CD14-positive monocyte (primary cell): Measurements from ENCODE around the gene NDUFB10. TPM values are rescaled to one million over a fixed set of nuclear protein-coding genes. Genes with fewer than 3 reads are reported as not detected.
"Not testable (repeated sequence)": the region's sequence is repeated elsewhere in the genome, so short reads cannot be mapped to it uniquely, and the experiment has no call there.

Experiments
- DNase-seq, 3 donors: peaks; one replicate each; pipeline ENCODE4 v3.0.0-alpha.2; 2011 to 2022
- H2AFZ ChIP-seq: 2 replicates; pipeline ENCODE4 v1.6.0; 2012; ENCODE audit warnings: mild to moderate bottlenecking, low read depth, low read length, inconsistent platforms; ENCODE audit not compliant: insufficient read depth, poor library complexity, severe bottlenecking
- H3K27ac ChIP-seq, 2 donors: 1 replicate in 1 of 2; 2 replicates in 1 of 2; pipeline ENCODE4 v1.5.1; 2012 to 2013; ENCODE audit warnings: low read length in 2 of 2, control low read depth in 1 of 2, inconsistent platforms in 1 of 2, low read depth in 1 of 2, mild to moderate bottlenecking in 1 of 2
- H3K27me3 ChIP-seq, 2 donors: one replicate each; pipeline versions ENCODE4 v1.6.0 to v1.6.1; 2011 to 2013; ENCODE audit warnings: low read length in 2 of 2; ENCODE audit not compliant: control insufficient read depth in 2 of 2, insufficient read depth in 2 of 2
- H3K36me3 ChIP-seq, 2 donors: replicated peaks in 1 of 2; 1 replicate in 1 of 2; 2 replicates in 1 of 2; pipeline versions ENCODE4 v1.5.1 to v1.6.1; 2012 to 2013; ENCODE audit warnings: low read length in 2 of 2, control low read depth in 1 of 2, inconsistent platforms in 1 of 2, mild to moderate bottlenecking in 1 of 2; ENCODE audit not compliant: insufficient read depth in 2 of 2, control insufficient read depth in 1 of 2
- H3K4me1 ChIP-seq, 2 donors: 1 replicate in 1 of 2; 2 replicates in 1 of 2; pipeline versions ENCODE4 v1.5.1 to v1.6.1; 2012 to 2013; ENCODE audit warnings: low read length in 2 of 2, control low read depth in 1 of 2, inconsistent platforms in 1 of 2, mild to moderate bottlenecking in 1 of 2, moderate library complexity in 1 of 2; ENCODE audit not compliant: insufficient read depth in 2 of 2, control insufficient read depth in 1 of 2
- H3K4me2 ChIP-seq: replicated peaks from 2 replicates; pipeline ENCODE3; 2012; ENCODE audit warnings: low read length, moderate library complexity, mild to moderate bottlenecking; ENCODE audit not compliant: poor library complexity, severe bottlenecking; ENCODE audit errors: extremely low read depth
- H3K4me3 ChIP-seq, 3 experiments: fragments of 200-600 bp in 1 of 3; sonication (generic) in 1 of 3; replicated peaks in 1 of 3; 1 replicate in 2 of 3; 2 replicates in 1 of 3; pipeline ENCODE4 v1.5.1; 2011 to 2013; ENCODE audit warnings: low read length in 3 of 3, mild to moderate bottlenecking in 3 of 3, control low read depth in 2 of 3, low read depth in 2 of 3, inconsistent platforms in 1 of 3, moderate library complexity in 1 of 3
- H3K79me2 ChIP-seq: 2 replicates; pipeline ENCODE4 v1.6.0; 2012; ENCODE audit warnings: mild to moderate bottlenecking, control low read depth, inconsistent platforms, low read length, moderate library complexity; ENCODE audit not compliant: insufficient read depth
- H3K9ac ChIP-seq: 2 replicates; pipeline ENCODE4 v1.6.0; 2017; ENCODE audit warnings: low read length, mild to moderate bottlenecking; ENCODE audit not compliant: insufficient read depth, poor library complexity, severe bottlenecking
- H3K9me3 ChIP-seq, 2 donors: replicated peaks in 1 of 2; 1 replicate in 1 of 2; 2 replicates in 1 of 2; pipeline versions ENCODE4 v1.5.1 to v1.6.1; 2012 to 2013; ENCODE audit warnings: low read length in 2 of 2, control low read depth in 1 of 2; ENCODE audit not compliant: control insufficient read depth in 1 of 2, insufficient read depth in 1 of 2
- H4K20me1 ChIP-seq: 2 replicates; pipeline ENCODE4 v1.6.0; 2012; ENCODE audit warnings: mild to moderate bottlenecking, low read length, control low read depth, moderate library complexity; ENCODE audit not compliant: insufficient read depth
- H3K27ac Mint-ChIP-seq, 7 donors: one replicate each; pipeline ENCODE4 v1.8.0; 2020; ENCODE audit warnings: mild to moderate bottlenecking in 7 of 7, mixed read lengths in 7 of 7, moderate library complexity in 6 of 7, inconsistent platforms in 2 of 7
- H3K27me3 Mint-ChIP-seq, 3 donors: one replicate each; pipeline ENCODE4 v1.8.0; 2021 to 2022; ENCODE audit warnings: low read depth in 3 of 3, mild to moderate bottlenecking in 3 of 3, mixed read lengths in 3 of 3, moderate library complexity in 3 of 3, inconsistent platforms in 1 of 3
- H3K36me3 Mint-ChIP-seq, 2 donors: one replicate each; pipeline ENCODE4 v1.8.0; 2020; ENCODE audit warnings: mixed read lengths in 2 of 2, inconsistent platforms in 1 of 2, mild to moderate bottlenecking in 1 of 2
- H3K4me1 Mint-ChIP-seq: one replicate; pipeline ENCODE4 v1.8.0; 2020; ENCODE audit warnings: mild to moderate bottlenecking, mixed read lengths
- H3K4me3 Mint-ChIP-seq, 2 donors: one replicate each; pipeline ENCODE4 v1.8.0; 2020; ENCODE audit warnings: mild to moderate bottlenecking in 2 of 2, mixed read lengths in 2 of 2, moderate library complexity in 1 of 2
- H3K9me3 Mint-ChIP-seq, 7 donors: one replicate each; pipeline ENCODE4 v1.8.0; 2020 to 2022; ENCODE audit warnings: mixed read lengths in 7 of 7, mild to moderate bottlenecking in 6 of 7, moderate library complexity in 6 of 7, inconsistent platforms in 2 of 7
- CTCF ChIP-seq: fragments of 200-600 bp; IDR thresholded peaks from one replicate; pipeline ENCODE4 v1.8.0; 2022; ENCODE audit warnings: antibody characterized with exemption, mild to moderate bottlenecking
- WGBS: methylation state at CpG from one replicate; pipeline ENCODE4 v1.1.5; 2013; ENCODE audit warnings: missing lambda C conversion rate; ENCODE audit not compliant: insufficient coverage; 5-methylcytosine and 5-hydroxymethylcytosine counted together
- intact Hi-C, 2 donors: fragments of 100-400 bp; cut with micrococcal nuclease; formaldehyde crosslinking; loops; one replicate each; pipeline versions ENCODE4 v1.15.0 to v1.15.1; 2023
- polyA plus RNA-seq, 3 donors: library from polyadenylated mRNA; depleted of rRNA in 1 of 3; unstranded in 2 of 3; stranded (reverse) in 1 of 3; fragments of 300-500 nt in 2 of 3; fragments of >200 nt in 1 of 3; fragmentation: Illumina TruSeq in 2 of 3; gene quantifications; 1 replicate in 2 of 3; 2 replicates in 1 of 3; pipeline ENCODE4 v1.2.3, GENCODE V29; 2012 to 2021

Gene NDUFB10
- polyA plus RNA-seq, 3 donors: 121 to 215 (median 186) TPM

- DNase-seq: no peak
- Histone ChIP-seq H3K27ac (peak overlapping the region; percentile 83 to 86), H3K9ac (peak overlapping the region; percentile 52), H4K20me1 (peaks cover 38% of the 10 kb centered on the region), H3K27me3 (no peaks in the 10 kb centered on the region), H2AFZ (no peak overlapping the region), H3K4me3 (peak overlapping the region in 1 of 3 experiments; percentile 62), H3K4me1 (peaks cover 65 to 77% of the 10 kb centered on the region in 2 donors), H3K36me3 (peaks cover 36 to 48% of the 10 kb centered on the region in 2 donors), H3K9me3 (no peaks in the 10 kb centered on the region), H3K4me2 (peak overlapping the region; percentile 59), H3K79me2 (peaks cover 66% of the 10 kb centered on the region)
- Mint-ChIP-seq H3K4me3 (peak overlapping the region; percentile 61 to 85), H3K27ac (peak overlapping the region; percentile 92 to 98 (median 96)), H3K27me3 (peaks cover 0 to 1% (median 0%) of the 10 kb centered on the region in 3 donors), H3K4me1 (peaks cover 63% of the 10 kb centered on the region), H3K9me3 (no peaks in the 10 kb centered on the region), H3K36me3 (peaks cover 36 to 59% of the 10 kb centered on the region in 2 donors)
- TF ChIP-seq CTCF: no peak
- intact Hi-C loops: loop anchor here in 1 of 2 donors (10.0 kb wide), 1 partner anchor 164 kb away; the partner anchor contains the start of genes EME2, MRPS34 and NME3
- WGBS: 69% methylated on average over 12 of the region's 17 CpGs
These were observed 20.4 kb upstream of the NDUFB10 start for GRCh38 chr16:1938910-1939309.

GRCh38 chr16:1939833-1940232 is 19.5 kb upstream of the NDUFB10 start:
- H3K27me3 Mint-ChIP-seq, H3K9ac ChIP-seq, H3K27me3 ChIP-seq, H3K4me2 ChIP-seq, DNase-seq, H3K9me3 ChIP-seq, H3K9me3 Mint-ChIP-seq, H3K4me3 Mint-ChIP-seq, H2AFZ ChIP-seq: not testable (repeated sequence)
- WGBS: 97% methylated on average over 5 of the region's 8 CpGs
- Histone ChIP-seq H3K27ac (peak overlapping the region; percentile 83 to 86), H3K36me3 (peaks cover 36 to 48% of the 10 kb centered on the region in 2 donors), H3K4me3 (peak overlapping the region in 1 of 3 experiments; percentile 99), H3K79me2 (peaks cover 66% of the 10 kb centered on the region), H4K20me1 (peaks cover 38% of the 10 kb centered on the region), H3K4me1 (peaks cover 67 to 82% of the 10 kb centered on the region in 2 donors)
- Mint-ChIP-seq H3K4me1 (peaks cover 67% of the 10 kb centered on the region), H3K36me3 (peaks cover 36 to 59% of the 10 kb centered on the region in 2 donors), H3K27ac (peak overlapping the region in 5 of 7 donors; percentile 73 to 98 (median 96))
- intact Hi-C loops: loop anchor here (10.0 kb wide), 2 partner anchors 165 to 215 kb away; partner anchors contain the start of genes EME2 (in 1 of the 2), MRPS34 (in 1 of the 2), NME3 (in 1 of the 2) and TRAF7 (in 1 of the 2)
